T-helper 1 cell treated with Interleukin-12 subunit alpha and Interleukin-12 subunit beta and Interleukin-4 antibody, amounts not matched to agents 30 ng/mL and 1 ng/mL, for 36 hours (primary cell): ENCODE measurements around the gene ZBTB8A. TPM values are rescaled to one million over a fixed set of nuclear protein-coding genes. Genes with fewer than 3 reads are reported as not detected.
"Not testable (repeated sequence)": the region's sequence is repeated elsewhere in the genome, so short reads cannot be mapped to it uniquely, and the experiment has no call there.

ENCODE experiments used
- intact Hi-C: fragments of 100-400 bp; cut with micrococcal nuclease; formaldehyde crosslinking; loops from one replicate; pipeline ENCODE4 v1.15.1; 2024
- total RNA-seq: library from RNA; stranded (reverse); gene quantifications from 2 replicates; pipeline ENCODE4 v1.2.3, GENCODE V29; 2022

Gene ZBTB8A
- total RNA-seq, 1 donor from 2014 or later: 0.10 TPM

DNA sequence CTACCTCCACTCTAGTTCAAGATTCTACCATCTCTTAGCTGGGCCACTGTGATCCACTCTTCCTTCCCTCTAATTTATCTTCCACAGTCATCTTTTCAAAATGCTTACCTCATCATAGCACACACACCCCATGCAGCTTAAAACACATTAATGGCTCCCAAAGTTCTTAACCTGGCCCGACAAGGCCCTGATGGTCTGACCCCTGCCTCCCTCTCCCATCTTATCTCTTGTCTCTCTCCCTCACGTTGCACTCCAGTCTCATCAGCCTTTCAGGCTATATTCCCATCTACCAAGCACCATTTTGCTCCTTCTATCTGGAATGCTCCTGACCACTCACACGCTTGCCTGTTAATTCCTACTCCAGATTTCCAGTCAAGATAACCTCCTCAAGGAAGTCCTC is 2.5 kb upstream of the ZBTB8A start:
- intact Hi-C loops: no loop called here

GRCh38 chr1:32539584-32540571 is 651 bp downstream of the ZBTB8A start:
- intact Hi-C loops: no loop called here

DNA sequence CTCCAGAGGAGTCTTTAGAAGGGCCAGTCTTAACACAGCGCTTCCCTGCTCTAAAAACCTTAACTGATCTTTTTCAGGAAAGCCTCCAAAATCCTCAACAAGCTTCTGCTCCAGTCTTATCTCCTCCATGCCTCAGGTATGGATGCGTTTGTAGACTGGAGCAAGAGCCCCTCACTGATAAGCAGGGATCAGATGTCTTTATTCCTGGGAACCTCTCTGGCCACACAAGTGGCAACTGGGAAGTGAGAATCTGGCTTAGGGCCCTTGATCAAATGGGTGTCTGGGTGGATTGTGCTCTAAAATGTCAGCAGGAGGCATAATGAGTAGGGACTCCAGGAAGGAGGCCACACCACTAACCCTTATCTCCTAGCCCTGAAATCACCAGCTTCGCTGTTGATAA is 1.4 kb downstream of the ZBTB8A start:
- intact Hi-C loops: no loop called here

DNA sequence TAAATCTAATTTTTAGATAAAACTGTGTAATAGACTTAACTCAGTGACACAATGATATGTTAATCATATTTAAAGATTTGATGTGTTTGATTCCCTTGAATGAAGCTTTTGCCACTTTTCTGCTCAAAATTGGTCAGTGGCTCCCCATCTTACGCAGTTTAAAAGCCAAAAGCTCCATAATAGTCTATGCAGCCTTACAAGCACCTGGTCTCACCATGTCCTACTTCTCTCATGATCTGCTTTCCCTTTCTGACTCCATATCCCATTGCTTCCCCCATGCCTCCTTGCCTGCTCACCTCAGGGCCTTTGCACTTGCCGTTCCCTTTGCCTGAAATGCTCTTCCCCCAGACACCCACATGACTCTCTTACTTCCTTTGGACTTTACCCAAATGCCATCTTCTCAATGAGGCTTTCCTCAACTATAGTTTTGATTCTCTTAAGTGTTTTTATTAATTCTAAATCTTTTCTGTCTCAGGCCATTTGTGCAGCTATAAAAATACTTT is 1.9 kb downstream of the ZBTB8A start:
- intact Hi-C loops: no loop called here

- intact Hi-C loops: no loop called here
Measured at GRCh38 chr1:32546611-32547010, 7.4 kb downstream of the ZBTB8A start.

- intact Hi-C loops: no loop called here
Measured at GRCh38 chr1:32549616-32550015, 10.4 kb downstream of the ZBTB8A start.

GRCh38 chr1:32554288-32554687 is 15.1 kb downstream of the ZBTB8A start:
- intact Hi-C loops: no loop called here

GRCh38 chr1:32557035-32557434 is 17.8 kb downstream of the ZBTB8A start:
- intact Hi-C loops: not testable (repeated sequence)

DNA sequence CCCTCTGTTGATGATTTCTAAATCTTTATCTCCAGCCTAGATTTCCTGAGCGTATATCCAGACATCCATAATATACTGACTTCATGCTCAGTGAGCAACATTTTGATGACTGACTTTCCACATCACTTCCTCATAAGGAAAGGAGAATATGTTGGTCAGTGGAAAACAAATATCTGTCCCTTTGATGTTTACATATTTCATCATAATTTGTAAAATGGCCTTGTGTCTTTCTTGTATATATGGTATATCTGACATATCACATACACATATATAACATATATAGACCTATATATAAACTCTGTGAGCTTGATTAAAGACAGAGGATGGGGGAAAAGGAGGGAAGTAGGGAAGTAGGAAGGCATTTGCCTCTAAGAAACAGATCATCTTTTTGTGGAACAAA is 18.6 kb downstream of the ZBTB8A start:
- intact Hi-C loops: no loop called here

- intact Hi-C loops: no loop called here
Measured at GRCh38 chr1:32568929-32569328, 29.7 kb downstream of the ZBTB8A start.

DNA sequence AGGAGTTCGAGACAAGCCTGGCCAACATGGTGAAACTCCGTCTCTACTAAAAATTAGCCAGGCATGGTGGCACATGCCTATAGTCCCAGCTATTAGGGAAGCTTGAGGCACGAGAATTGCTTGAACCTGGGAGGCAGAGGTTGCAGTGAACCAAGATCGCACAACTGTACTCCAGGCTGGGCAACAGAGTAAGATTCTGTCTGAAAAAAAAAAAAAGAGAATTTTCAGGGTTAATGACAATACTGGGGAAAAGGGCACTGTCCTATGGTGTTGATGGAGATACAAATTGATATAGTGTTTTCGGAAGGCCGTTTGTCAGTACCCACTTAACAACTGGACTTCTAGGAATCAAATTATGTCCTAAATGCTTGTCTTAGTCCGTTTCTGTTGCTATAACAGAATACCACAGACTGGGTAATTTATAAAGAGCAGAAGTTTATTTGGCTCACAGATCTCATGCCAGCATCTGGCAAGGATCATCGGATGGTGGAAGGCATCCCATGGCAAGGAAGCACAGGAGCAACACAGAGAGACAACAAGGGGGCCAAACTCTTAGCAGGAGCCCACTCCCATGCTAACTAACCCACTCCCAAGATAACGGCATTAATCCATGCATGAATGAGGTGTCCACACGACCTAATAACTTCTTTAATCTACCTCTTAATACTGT is 41.3 kb downstream of the ZBTB8A start:
- intact Hi-C loops: no loop called here

DNA sequence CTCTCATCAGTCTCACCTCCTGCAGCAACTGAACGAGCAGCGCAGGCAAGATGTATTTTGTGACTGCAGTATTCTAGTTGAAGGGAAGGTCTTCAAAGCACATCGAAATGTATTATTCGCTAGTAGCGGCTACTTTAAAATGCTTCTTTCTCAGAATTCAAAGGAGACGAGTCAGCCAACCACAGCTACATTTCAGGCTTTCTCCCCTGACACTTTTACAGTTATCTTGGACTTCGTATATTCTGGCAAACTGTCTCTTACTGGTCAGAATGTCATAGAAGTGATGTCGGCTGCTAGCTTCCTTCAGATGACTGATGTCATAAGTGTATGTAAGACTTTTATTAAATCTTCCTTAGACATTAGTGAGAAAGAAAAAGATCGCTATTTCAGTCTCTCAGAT is 53.7 kb downstream of the ZBTB8A start:
- intact Hi-C loops: no loop called here

- intact Hi-C loops: no loop called here
Measured at GRCh38 chr1:32600034-32600433, 60.8 kb downstream of the ZBTB8A start.

GRCh38 chr1:32605711-32606424 is 66.6 kb downstream of the ZBTB8A start:
- intact Hi-C loops: no loop called here

DNA sequence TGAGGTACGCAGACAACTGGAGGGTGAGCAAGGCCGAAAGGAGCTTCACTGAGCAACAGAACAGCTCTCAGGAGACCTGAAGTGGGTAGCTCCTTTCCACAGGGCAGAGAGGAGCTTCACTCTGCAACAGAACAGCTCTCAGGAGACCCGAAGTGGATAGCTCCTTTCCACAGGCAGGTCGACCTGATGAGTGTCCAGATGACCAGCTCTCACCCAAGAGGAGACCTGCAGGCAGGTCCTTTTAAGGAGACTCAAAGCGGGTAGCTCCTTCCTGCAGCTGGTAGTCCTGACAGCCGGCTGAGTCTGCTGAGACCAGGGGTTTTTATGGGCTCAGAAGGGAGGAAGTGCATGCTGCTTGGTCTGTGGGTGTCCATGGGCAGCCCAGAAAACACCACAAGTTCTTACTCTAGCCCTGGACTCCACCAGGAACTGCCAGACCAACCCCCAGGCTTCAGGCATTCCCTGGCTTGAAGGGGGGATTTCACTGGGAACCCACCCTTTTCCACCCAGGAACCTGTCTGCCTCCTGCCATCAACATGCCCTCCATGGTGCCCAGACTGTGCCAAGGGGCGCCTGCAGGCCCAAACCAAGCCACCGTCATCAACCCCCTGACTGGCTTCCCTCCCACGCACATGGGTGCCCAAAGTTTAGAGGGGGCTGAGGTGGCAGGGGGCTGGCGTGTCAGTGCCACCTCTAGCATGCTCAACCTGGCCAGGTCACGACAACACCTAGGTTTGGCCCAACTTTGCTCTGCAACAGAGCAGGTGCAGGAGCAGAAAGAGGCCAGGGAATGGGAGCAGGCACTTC is 67.5 kb downstream of the ZBTB8A start:
- intact Hi-C loops: no loop called here

DNA sequence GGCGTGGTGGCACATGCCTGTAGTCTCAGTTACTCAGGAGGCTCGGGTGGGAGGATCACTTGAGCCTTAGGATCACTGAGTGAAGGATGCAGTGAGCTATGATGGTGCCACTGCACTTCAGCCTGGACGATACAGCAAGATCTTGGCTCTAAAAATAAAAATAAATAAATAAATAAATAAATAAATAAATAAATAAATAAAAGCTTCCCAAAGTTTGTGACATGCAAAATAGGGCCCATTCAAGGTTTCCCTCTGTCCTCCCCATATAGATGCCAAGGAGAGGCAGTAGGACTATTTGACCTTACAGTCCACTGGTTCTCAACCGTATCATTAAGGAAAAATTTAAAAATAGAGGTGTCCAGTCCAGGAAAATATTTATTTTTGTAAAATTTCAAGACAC is 70.0 kb downstream of the ZBTB8A start:
- intact Hi-C loops: no loop called here

GRCh38 chr1:32611859-32612188 is 72.6 kb downstream of the ZBTB8A start:
- intact Hi-C loops: loop anchor here (5.0 kb wide), 1 partner anchor 40 kb away; the partner anchor contains the start of genes RBBP4 and ZBTB8OS

DNA sequence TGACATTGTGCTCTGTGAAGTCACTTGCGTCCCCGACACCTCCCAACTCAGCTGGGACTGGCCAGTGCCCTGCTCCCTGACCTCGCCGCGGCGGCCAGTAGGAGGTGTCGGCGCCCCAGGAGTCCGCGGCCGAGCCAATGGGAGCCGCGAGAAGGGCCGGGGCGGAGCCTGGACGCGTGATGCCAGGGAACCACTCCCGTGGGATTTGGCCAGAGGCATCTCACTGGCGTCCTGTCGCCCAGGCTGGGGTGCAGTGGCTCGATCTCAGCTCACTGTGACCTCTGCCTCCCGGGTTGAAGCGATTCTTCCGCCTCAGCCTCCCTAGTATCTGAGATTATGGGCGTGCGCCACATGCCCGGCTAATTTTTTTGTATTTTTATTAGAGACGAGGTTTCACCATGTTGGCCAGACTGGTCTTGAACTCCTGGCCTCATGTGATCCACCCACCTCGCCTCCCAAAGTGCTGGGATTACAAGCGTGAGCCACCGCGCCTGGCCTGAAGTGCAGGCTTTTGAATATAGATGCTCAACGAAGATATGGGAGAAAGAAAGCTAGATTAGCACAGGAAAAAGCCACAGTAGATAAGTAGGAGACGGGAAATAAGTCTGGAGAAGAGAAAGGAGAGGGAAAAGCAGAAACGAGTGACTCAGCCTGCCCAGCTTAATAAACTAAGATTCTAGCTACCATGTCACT is 73.1 kb downstream of the ZBTB8A start:
- intact Hi-C loops: loop anchor here (5.0 kb wide), 1 partner anchor 40 kb away; the partner anchor contains the start of genes RBBP4 and ZBTB8OS

DNA sequence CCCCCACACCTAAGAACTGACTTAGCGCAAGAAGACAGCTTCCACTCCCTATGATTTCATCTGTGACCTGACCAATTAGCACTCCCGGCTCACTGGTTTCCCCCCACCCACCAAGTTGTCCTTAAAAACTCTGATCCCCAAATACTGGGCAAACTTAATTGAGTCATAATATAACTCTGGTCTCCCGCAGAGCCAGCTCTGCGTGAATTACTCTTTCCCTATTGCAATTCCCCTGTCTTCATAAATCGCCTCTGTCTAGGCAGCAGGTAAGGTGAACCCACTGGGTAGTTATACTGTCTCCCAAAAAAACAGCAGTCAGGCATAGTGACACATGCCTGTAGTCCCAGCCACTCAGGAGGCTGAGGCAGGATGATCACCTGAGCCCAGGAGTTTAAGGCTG is 74.2 kb downstream of the ZBTB8A start:
- intact Hi-C loops: loop anchor here (5.0 kb wide), 1 partner anchor 39 kb away; the partner anchor contains the start of genes RBBP4 and ZBTB8OS

- intact Hi-C loops: no loop called here
Measured at GRCh38 chr1:32618673-32619221, 79.5 kb downstream of the ZBTB8A start.
